ENCODE data around the gene SMARCB1. TPM values are rescaled to one million over a fixed set of nuclear protein-coding genes. Genes with fewer than 3 reads are reported as not detected.

Gene SMARCB1
- total and polyA plus RNA-seq, 2 donors (not counting 1 experiment from before 2014, with no cell fraction given): 179 to 190 TPM

GRCh38 chr22:23737696-23738095, 49.1 kb upstream of the SMARCB1 start:
- H3K4me3 ChIP-seq (ENCODE audit: control extremely low read depth in 1 of 5, extremely low read depth in 1 of 5, insufficient read depth in 1 of 5, low read depth in 2 of 5, low read length in 4 of 5): no peak overlapping the region

More at GRCh38 chr22:23737696-23738095, 49.1 kb upstream of the SMARCB1 start:
- no peaks in the 10 kb centered on the region for H3K79me2 ChIP-seq (ENCODE audit: control insufficient read depth, insufficient read depth, low read length)
- H3K9me3 ChIP-seq (ENCODE audit: control extremely low read depth in 1 of 3, control insufficient read depth in 2 of 3, insufficient read depth in 1 of 3, low read length in 2 of 3): no peaks in the 10 kb centered on the region
- ChIA-PET CTCF (interaction anchor here (0.7 to 6.7 kb wide), 9 partner anchors 11 to 431 kb away, joined by 3 to 60 read pairs (median 4); partner anchors contain the start of genes MMP11 and VPREB3), POLR2A (interaction anchor here (0.6 to 0.7 kb wide), 2 partner anchors 25 to 69 kb away, joined by 3 to 9 read pairs; no protein-coding TSS in a partner anchor)
- TF ChIP-seq CTCF (IDR thresholded peaks at IDR 0.05): no peak
- TF ChIP-seq EZH2 (IDR thresholded peaks at IDR 0.05; ENCODE audit: borderline replicate concordance, insufficient read depth, low read depth, low read length, poor library complexity, severe bottlenecking): no peak
- H3K27ac Mint-ChIP-seq: no peak overlapping the region
- DNase-seq (no peak), ATAC-seq (ENCODE audit: low read depth) (no peak)
- no peaks in the 10 kb centered on the region for H3K4me1 ChIP-seq (ENCODE audit: control insufficient read depth in 2 of 2, insufficient read depth in 2 of 2, low read length in 2 of 2)
- no peak overlapping the region for H3K4me3 Mint-ChIP-seq
- no peak overlapping the region for H3K4me2 ChIP-seq (replicated peaks; ENCODE audit: low read depth, low read length, poor library complexity, severe bottlenecking)
- H3K9me3 Mint-ChIP-seq (ENCODE audit: insufficient read depth): no peaks in the 10 kb centered on the region
- H3K27ac ChIP-seq (ENCODE audit: low read length in 2 of 2): no peak overlapping the region
- no peak overlapping the region for H3K9ac ChIP-seq (ENCODE audit: low read length)
- H3K27me3 Mint-ChIP-seq: no peaks in the 10 kb centered on the region
- no peaks in the 10 kb centered on the region for H3K27me3 ChIP-seq (replicated peaks in 1 of 4; ENCODE audit: control extremely low read depth in 1 of 4, control insufficient read depth in 3 of 4, insufficient read depth in 4 of 4, low read length in 3 of 4)
- no peaks in the 10 kb centered on the region for H3K4me1 Mint-ChIP-seq
- intact Hi-C loops (cut with micrococcal nuclease): no loop called here
- peaks cover 0 to 4% of the 10 kb centered on the region in 2 experiments for H3K36me3 ChIP-seq (replicated peaks in 1 of 2; ENCODE audit: control extremely low read depth in 1 of 2, control insufficient read depth in 1 of 2, extremely low read depth in 1 of 2, insufficient read depth in 2 of 2, low read length in 1 of 2)
- H4K20me1 ChIP-seq (ENCODE audit: control insufficient read depth, insufficient read depth, low read length, poor library complexity, severe bottlenecking): no peaks in the 10 kb centered on the region
- no peak overlapping the region for H2AFZ ChIP-seq (ENCODE audit: insufficient read depth, low read depth, low read length, poor library complexity, severe bottlenecking)
